ENCODE measurements around the gene LMF1.

DNA sequence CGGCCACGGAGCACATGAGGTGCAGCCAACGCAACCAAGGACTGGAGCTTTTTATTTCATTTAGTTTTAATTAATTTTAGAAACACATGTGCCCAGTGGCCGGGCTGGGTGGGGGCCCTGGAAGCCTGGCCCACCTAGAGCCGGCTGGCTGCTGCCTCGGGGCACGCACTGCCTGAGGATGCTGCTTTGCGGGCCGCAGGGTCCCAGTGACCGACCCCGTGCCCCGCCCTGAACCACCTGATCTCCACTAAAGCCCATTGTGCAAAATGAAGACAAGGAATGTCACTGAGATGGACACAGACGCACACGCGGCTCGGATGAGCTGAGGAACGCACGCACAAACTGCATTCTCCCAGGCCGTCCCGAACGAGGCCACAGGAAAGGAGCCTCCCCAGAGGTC is 39.6 kb downstream of the LMF1 start:
- TF ChIP-seq, protein P1, sequence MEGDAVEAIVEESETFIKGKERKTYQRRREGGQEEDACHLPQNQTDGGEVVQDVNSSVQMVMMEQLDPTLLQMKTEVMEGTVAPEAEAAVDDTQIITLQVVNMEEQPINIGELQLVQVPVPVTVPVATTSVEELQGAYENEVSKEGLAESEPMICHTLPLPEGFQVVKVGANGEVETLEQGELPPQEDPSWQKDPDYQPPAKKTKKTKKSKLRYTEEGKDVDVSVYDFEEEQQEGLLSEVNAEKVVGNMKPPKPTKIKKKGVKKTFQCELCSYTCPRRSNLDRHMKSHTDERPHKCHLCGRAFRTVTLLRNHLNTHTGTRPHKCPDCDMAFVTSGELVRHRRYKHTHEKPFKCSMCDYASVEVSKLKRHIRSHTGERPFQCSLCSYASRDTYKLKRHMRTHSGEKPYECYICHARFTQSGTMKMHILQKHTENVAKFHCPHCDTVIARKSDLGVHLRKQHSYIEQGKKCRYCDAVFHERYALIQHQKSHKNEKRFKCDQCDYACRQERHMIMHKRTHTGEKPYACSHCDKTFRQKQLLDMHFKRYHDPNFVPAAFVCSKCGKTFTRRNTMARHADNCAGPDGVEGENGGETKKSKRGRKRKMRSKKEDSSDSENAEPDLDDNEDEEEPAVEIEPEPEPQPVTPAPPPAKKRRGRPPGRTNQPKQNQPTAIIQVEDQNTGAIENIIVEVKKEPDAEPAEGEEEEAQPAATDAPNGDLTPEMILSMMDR (IDR thresholded peaks at IDR 0.05): no peak
- no peak for TF ChIP-seq EZH2 (IDR thresholded peaks at IDR 0.05; ENCODE audit: borderline replicate concordance, insufficient read depth, low read depth, low read length, poor library complexity, severe bottlenecking)

Data from B cell (primary cell).